Measurements from ENCODE around the gene NEMP1.

NEMP1 gene

DNA sequence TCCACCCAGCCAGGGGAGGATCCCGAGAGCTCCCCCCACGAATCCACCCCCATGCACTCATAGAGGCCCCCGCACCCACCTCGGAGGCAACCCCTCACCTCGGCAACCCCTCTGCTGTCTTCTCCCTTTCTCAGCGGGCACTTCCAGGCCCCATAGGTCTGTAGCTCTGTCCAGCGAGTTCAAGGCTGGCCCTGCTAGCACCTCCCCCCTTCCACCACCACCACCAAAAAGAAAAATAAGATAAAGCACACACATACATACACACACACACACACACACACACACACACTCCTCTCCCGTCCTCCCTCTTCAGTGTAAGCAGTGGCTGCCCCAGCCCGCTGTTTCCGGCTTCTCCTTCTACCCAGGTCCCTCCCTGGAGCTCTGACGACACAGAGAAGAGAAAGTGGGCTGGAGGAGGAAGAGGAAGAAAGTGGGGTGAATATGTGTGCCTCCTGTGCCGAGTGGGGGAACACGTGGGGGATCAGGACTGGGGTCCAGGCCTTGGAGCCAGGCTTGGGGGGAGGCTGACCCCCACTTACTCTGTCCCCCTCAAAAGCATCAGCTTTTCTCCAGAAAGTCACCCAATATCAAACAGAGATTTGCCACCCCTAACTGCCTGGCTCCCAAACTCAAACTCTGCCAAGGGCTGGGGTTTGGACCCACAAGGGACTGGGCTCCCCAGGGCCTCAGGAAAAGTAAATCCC, 32.6 kb upstream of the NEMP1 start, which contains the start of gene STAT6 (continued):
- no peak for TF ChIP-seq ISL1 (CRISPR knock-in tag; IDR thresholded peaks at IDR 0.05)

DNA sequence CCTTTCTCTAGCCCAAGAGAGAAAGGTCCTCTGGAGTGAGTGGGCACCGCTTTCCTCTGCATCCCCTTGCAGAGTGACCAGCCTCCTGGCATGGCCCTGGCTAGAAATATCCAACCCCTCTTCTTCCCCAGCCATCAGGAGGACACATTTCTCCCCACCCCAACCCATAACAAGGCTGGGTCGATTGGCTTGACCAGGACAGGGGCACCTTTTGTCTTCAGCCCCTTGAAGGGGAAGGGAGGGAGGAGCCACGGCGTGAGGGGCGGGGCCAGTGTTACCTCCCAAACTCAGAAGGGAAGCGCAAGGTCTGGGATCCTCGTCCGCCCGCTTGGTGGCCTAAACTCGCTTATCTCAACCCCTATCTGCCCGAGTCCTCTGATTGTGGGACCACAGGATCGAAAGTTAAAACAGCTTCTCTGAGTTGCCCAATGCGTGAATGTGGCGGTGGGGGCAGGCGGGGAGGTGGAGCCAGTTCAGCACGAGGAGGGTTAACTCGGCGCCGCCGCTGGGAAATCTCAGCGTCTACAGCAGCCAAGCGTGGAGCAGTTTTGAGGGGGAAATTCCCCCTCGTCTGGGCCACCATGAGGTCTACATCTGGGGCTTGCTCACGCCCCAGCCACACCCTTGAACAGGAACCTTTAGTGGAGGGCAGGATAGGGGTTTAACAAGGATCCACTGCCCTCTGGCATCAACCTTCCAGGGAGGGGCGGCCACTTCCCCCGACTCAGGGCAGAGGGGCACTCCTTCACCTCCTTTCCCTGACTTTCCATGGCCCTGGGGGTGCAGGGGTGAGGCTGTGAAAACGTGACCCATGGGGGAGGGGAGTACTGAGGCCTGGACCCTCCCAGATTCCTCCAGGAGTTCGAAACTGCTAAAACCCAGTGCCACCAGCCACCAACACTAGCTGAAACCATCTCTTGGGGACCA, 31.8 kb upstream of the NEMP1 start:
- ATAC-seq = no peak
- TF ChIP-seq ZFP30 (CRISPR knock-in tag; IDR thresholded peaks at IDR 0.05) (no peak), ZFP3 (CRISPR knock-in tag; IDR thresholded peaks at IDR 0.05) (no peak), OSR1 (CRISPR knock-in tag; IDR thresholded peaks at IDR 0.05) (no peak), ISL1 (CRISPR knock-in tag; IDR thresholded peaks at IDR 0.05) (no peak), ZNF565 (CRISPR knock-in tag; conservative IDR thresholded peaks at IDR 0.05; ENCODE audit: low read depth) (no peak), TCF4 (CRISPR knock-in tag; IDR thresholded peaks at IDR 0.05; ENCODE audit: borderline replicate concordance) (no peak)

DNA sequence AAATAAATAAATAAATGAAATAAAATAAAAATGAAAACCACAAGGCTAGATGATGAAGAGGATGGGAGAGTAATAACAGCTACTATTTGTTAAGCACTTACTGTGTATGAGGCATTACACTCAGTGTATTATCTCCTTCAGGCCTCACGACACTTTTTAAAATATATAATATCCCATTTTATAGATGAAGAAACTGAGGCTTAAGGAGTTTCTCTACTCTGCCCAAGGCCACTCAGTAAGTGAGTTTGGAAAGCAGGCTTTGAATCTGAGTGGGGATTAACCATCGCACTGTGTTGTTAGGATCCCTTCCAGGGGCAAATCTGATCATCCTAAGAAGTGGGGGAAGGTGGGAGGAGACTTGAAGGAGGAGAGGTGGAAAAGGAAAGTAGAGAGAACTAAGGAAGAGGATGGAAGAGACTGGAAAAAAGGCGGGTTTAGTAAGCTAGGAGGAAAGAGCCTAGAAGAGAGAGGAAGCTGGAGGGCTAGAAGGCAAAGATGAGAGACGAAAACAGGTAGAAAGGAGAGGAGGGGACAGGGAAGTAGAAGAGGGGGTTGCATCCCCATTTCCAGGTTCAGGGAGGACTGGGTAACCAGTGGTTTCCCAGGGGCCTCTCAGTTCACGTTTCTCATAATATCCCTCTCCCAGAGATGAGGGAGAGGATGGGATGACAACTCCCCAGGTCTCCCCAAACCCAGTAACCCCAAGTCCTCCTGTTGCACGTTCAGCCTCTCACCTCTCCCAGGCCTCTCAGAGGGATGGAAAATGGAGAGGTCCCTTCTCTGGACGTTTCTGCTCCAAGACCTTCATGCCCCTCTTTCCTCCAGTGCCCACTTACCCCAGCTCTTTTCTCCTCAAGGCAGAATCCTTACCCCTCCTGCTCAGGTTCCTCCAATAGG, 30.9 kb upstream of the NEMP1 start:
- no peak for ATAC-seq
- TF ChIP-seq SNAI2 (CRISPR knock-in tag; IDR thresholded peaks at IDR 0.05) = no peak
- no peak for TF ChIP-seq CSDC2 (CRISPR knock-in tag; IDR thresholded peaks at IDR 0.05)
- TF ChIP-seq, protein P1, sequence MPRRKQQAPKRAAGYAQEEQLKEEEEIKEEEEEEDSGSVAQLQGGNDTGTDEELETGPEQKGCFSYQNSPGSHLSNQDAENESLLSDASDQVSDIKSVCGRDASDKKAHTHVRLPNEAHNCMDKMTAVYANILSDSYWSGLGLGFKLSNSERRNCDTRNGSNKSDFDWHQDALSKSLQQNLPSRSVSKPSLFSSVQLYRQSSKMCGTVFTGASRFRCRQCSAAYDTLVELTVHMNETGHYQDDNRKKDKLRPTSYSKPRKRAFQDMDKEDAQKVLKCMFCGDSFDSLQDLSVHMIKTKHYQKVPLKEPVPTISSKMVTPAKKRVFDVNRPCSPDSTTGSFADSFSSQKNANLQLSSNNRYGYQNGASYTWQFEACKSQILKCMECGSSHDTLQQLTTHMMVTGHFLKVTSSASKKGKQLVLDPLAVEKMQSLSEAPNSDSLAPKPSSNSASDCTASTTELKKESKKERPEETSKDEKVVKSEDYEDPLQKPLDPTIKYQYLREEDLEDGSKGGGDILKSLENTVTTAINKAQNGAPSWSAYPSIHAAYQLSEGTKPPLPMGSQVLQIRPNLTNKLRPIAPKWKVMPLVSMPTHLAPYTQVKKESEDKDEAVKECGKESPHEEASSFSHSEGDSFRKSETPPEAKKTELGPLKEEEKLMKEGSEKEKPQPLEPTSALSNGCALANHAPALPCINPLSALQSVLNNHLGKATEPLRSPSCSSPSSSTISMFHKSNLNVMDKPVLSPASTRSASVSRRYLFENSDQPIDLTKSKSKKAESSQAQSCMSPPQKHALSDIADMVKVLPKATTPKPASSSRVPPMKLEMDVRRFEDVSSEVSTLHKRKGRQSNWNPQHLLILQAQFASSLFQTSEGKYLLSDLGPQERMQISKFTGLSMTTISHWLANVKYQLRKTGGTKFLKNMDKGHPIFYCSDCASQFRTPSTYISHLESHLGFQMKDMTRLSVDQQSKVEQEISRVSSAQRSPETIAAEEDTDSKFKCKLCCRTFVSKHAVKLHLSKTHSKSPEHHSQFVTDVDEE (CRISPR knock-in tag; IDR thresholded peaks at IDR 0.05) = no peak
- TF ChIP-seq TCF4 (CRISPR knock-in tag; IDR thresholded peaks at IDR 0.05; ENCODE audit: borderline replicate concordance) = no peak
- TF ChIP-seq, protein P2, sequence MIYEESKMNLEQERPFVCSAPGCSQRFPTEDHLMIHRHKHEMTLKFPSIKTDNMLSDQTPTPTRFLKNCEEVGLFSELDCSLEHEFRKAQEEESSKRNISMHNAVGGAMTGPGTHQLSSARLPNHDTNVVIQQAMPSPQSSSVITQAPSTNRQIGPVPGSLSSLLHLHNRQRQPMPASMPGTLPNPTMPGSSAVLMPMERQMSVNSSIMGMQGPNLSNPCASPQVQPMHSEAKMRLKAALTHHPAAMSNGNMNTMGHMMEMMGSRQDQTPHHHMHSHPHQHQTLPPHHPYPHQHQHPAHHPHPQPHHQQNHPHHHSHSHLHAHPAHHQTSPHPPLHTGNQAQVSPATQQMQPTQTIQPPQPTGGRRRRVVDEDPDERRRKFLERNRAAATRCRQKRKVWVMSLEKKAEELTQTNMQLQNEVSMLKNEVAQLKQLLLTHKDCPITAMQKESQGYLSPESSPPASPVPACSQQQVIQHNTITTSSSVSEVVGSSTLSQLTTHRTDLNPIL (CRISPR knock-in tag; IDR thresholded peaks at IDR 0.05; ENCODE audit: low read depth) = no peak
- TF ChIP-seq ISL1 (CRISPR knock-in tag; IDR thresholded peaks at IDR 0.05) = no peak
- TF ChIP-seq, protein P3, sequence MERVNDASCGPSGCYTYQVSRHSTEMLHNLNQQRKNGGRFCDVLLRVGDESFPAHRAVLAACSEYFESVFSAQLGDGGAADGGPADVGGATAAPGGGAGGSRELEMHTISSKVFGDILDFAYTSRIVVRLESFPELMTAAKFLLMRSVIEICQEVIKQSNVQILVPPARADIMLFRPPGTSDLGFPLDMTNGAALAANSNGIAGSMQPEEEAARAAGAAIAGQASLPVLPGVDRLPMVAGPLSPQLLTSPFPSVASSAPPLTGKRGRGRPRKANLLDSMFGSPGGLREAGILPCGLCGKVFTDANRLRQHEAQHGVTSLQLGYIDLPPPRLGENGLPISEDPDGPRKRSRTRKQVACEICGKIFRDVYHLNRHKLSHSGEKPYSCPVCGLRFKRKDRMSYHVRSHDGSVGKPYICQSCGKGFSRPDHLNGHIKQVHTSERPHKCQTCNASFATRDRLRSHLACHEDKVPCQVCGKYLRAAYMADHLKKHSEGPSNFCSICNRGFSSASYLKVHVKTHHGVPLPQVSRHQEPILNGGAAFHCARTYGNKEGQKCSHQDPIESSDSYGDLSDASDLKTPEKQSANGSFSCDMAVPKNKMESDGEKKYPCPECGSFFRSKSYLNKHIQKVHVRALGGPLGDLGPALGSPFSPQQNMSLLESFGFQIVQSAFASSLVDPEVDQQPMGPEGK (CRISPR knock-in tag; IDR thresholded peaks at IDR 0.05; ENCODE audit: borderline replicate concordance) = no peak
- TF ChIP-seq, protein P4, sequence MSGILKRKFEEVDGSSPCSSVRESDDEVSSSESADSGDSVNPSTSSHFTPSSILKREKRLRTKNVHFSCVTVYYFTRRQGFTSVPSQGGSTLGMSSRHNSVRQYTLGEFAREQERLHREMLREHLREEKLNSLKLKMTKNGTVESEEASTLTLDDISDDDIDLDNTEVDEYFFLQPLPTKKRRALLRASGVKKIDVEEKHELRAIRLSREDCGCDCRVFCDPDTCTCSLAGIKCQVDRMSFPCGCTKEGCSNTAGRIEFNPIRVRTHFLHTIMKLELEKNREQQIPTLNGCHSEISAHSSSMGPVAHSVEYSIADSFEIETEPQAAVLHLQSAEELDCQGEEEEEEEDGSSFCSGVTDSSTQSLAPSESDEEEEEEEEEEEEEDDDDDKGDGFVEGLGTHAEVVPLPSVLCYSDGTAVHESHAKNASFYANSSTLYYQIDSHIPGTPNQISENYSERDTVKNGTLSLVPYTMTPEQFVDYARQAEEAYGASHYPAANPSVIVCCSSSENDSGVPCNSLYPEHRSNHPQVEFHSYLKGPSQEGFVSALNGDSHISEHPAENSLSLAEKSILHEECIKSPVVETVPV (CRISPR knock-in tag; IDR thresholded peaks at IDR 0.05) = no peak
- TF ChIP-seq ZNF565 (CRISPR knock-in tag; conservative IDR thresholded peaks at IDR 0.05; ENCODE audit: low read depth) = no peak
- TF ChIP-seq ESRRG (CRISPR knock-in tag; IDR thresholded peaks at IDR 0.05) = no peak
- TF ChIP-seq ZFP30 (CRISPR knock-in tag; IDR thresholded peaks at IDR 0.05) = no peak
- TF ChIP-seq, protein P5, sequence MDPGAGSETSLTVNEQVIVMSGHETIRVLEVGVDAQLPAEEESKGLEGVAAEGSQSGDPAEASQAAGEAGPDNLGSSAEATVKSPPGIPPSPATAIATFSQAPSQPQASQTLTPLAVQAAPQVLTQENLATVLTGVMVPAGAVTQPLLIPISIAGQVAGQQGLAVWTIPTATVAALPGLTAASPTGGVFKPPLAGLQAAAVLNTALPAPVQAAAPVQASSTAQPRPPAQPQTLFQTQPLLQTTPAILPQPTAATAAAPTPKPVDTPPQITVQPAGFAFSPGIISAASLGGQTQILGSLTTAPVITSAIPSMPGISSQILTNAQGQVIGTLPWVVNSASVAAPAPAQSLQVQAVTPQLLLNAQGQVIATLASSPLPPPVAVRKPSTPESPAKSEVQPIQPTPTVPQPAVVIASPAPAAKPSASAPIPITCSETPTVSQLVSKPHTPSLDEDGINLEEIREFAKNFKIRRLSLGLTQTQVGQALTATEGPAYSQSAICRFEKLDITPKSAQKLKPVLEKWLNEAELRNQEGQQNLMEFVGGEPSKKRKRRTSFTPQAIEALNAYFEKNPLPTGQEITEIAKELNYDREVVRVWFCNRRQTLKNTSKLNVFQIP (CRISPR knock-in tag; IDR thresholded peaks at IDR 0.05; ENCODE audit: borderline replicate concordance, low read depth) = no peak
- TF ChIP-seq ZNF8 (CRISPR knock-in tag; IDR thresholded peaks at IDR 0.05) = no peak
- TF ChIP-seq ARNTL (CRISPR knock-in tag; IDR thresholded peaks at IDR 0.05; ENCODE audit: borderline replicate concordance, low read depth) = no peak
- no peak for TF ChIP-seq PPARA (CRISPR knock-in tag; IDR thresholded peaks at IDR 0.05; ENCODE audit: borderline replicate concordance)
- no peak for TF ChIP-seq ZFP3 (CRISPR knock-in tag; IDR thresholded peaks at IDR 0.05)

All from SK-N-SH treated with all-trans-retinoic acid at 6 μM for 48 hours (cell line).